Panc1 (cell line): ENCODE data around the gene DDAH1. TPM values are rescaled to one million over a fixed set of nuclear protein-coding genes. Genes with fewer than 3 reads are reported as not detected.

Source experiments
- ATAC-seq: fragments of 200-7000 bp; cut with Tn5 transposase; 2 replicates; pipeline ENCODE4 v1.9.1; 2020; ENCODE audit warnings: mild to moderate bottlenecking, moderate library complexity
- BruUV-seq: library from RNA; stranded (reverse); fragments of 400-500 nt; replicated peaks from 2 replicates; lab custom pipeline; 2021; lab: Mats Ljungman, UMichigan
- CTCF ChIA-PET: fragments of 300-600 bp; sonication (Branson Sonifier 250); formaldehyde crosslinking; loops from one replicate; lab custom pipeline; 2022; ENCODE audit warnings: antibody characterized with exemption; lab: Charles Lee
- POLR2A ChIA-PET: fragments of 300-600 bp; sonication (Branson Sonifier 250); formaldehyde crosslinking; loops from one replicate; lab custom pipeline; 2022; ENCODE audit warnings: antibody characterized with exemption; lab: Charles Lee
- DNase-seq: peaks from one replicate; pipeline ENCODE4 v3.0.0-alpha.2; 2010; ENCODE audit warnings: low read depth, low spot score
- H3K27ac ChIP-seq: 2 replicates; pipeline ENCODE4 v1.5.1; 2011; ENCODE audit warnings: mild to moderate bottlenecking, low read length, inconsistent platforms
- H3K27me3 ChIP-seq: fragments of 200-500 bp; sonication (Bioruptor generic); 2 replicates; pipeline ENCODE4 v1.6.0; 2014; ENCODE audit warnings: low read length, inconsistent platforms; ENCODE audit not compliant: control insufficient read depth, insufficient read depth
- H3K36me3 ChIP-seq: fragments of 200-500 bp; sonication (Bioruptor generic); 2 replicates; pipeline ENCODE4 v1.5.1; 2014; ENCODE audit warnings: inconsistent platforms, mild to moderate bottlenecking, low read length, moderate library complexity; ENCODE audit not compliant: control insufficient read depth, insufficient read depth
- H3K4me1 ChIP-seq: 2 replicates; pipeline ENCODE4 v1.5.1; 2011; ENCODE audit warnings: inconsistent platforms, mild to moderate bottlenecking, low read length, moderate library complexity; ENCODE audit not compliant: control insufficient read depth, insufficient read depth
- H3K4me3 ChIP-seq, 2 experiments: 2 replicates each; pipeline ENCODE4 v1.5.1; 2011 to 2012; ENCODE audit warnings: low read depth in 2 of 2, low read length in 2 of 2, mild to moderate bottlenecking in 2 of 2, inconsistent platforms in 1 of 2, moderate library complexity in 1 of 2
- H3K9me3 ChIP-seq: fragments of 200-500 bp; sonication (Bioruptor generic); 2 replicates; pipeline ENCODE4 v1.5.1; 2014; ENCODE audit warnings: low read depth, mild to moderate bottlenecking, inconsistent platforms, low read length, moderate library complexity; ENCODE audit not compliant: control insufficient read depth, insufficient read depth
- CTCF ChIP-seq: fragments of 450-650 bp; IDR thresholded peaks from 2 replicates; pipeline ENCODE4 v1.5.1; 2017; ENCODE audit warnings: mild to moderate bottlenecking
- POLR2AphosphoS5 ChIP-seq: IDR thresholded peaks from 2 replicates; pipeline ENCODE4 v1.6.1; 2012; ENCODE audit warnings: mild to moderate bottlenecking, low read depth, low read length, moderate library complexity
- REST ChIP-seq, 2 experiments: IDR thresholded peaks; 2 replicates each; pipeline ENCODE4 v1.6.1; 2011 to 2012; ENCODE audit warnings: low read depth in 2 of 2, control low read depth in 1 of 2, low read length in 1 of 2, mild to moderate bottlenecking in 1 of 2, moderate library complexity in 1 of 2; ENCODE audit not compliant: insufficient read depth in 1 of 2
- SIN3A ChIP-seq: IDR thresholded peaks from 2 replicates; pipeline ENCODE4 v1.6.1; 2012; ENCODE audit warnings: low read depth, mild to moderate bottlenecking, low read length, moderate library complexity, borderline replicate concordance; ENCODE audit not compliant: insufficient read depth
- TCF7L2 ChIP-seq: IDR thresholded peaks from 2 replicates; pipeline ENCODE4 v1.6.1; 2011; ENCODE audit warnings: mild to moderate bottlenecking, low read depth, low read length, inconsistent platforms
- in situ Hi-C: cut with HindIII; loops from 2 replicates; pipeline ENCODE4 v1.10.0; 2016; ENCODE audit warnings: low sequenced_read_pairs, low pct_unique_long_range_greater_than_20kb
- intact Hi-C: fragments of 100-400 bp; cut with micrococcal nuclease; formaldehyde crosslinking; loops from one replicate; pipeline ENCODE4 v1.10.0; 2022; ENCODE audit not compliant: unreplicated experiment
- total RNA-seq: library from RNA; stranded (reverse); gene quantifications from one replicate; pipeline ENCODE4 v1.2.1, GENCODE V29; 2021; ENCODE audit not compliant: unreplicated experiment

DDAH1 gene
- total RNA-seq, 1 experiment from 2014 or later: 85.4 TPM

GRCh38 chr1:85276978-85277639 is 187.8 kb downstream of the DDAH1 start:
- in situ Hi-C loops: no loop called here
- Histone ChIP-seq H3K9me3 (no peaks in the 10 kb centered on the region), H3K27ac (peak overlapping the region; percentile 84), H3K36me3 (peaks cover 9% of the 10 kb centered on the region; the same call in 1 of the 2 replicates), H3K27me3 (no peaks in the 10 kb centered on the region), H3K4me1 (peaks cover 52% of the 10 kb centered on the region), H3K4me3 (peak overlapping the region; percentile 53 to 83)
- CTCF ChIA-PET: interaction anchor here (0.6 to 1.5 kb wide), 5 partner anchors 8 to 431 kb away, joined by 3 to 17 read pairs (median 3); partner anchors contain the start of genes C1orf52 and ZNHIT6
- intact Hi-C loops: no loop called here
- no peak for TF ChIP-seq SIN3A
- TF ChIP-seq REST (IDR thresholded peaks at IDR 0.05; ENCODE audit: insufficient read depth in 1 of 2, low read depth in 2 of 2, low read length in 1 of 2): no peak
- TF ChIP-seq CTCF: no peak
- no peak; the same call in 1 of the 2 replicates for TF ChIP-seq POLR2AphosphoS5
- TF ChIP-seq TCF7L2: peak; percentile 6; the same call in 1 of the 2 replicates
- ATAC-seq: no peak
- no peak for DNase-seq
- POLR2A ChIA-PET: interaction anchor here (0.5 to 3.1 kb wide), 20 partner anchors 8 to 308 kb away, joined by 3 to 16 read pairs (median 4); partner anchors contain the start of genes C1orf52 and DDAH1
- TSS peak; percentile 99 for BruUV-seq

- Histone ChIP-seq H3K4me1 (peaks cover 52% of the 10 kb centered on the region), H3K27me3 (no peaks in the 10 kb centered on the region), H3K36me3 (peaks cover 13% of the 10 kb centered on the region), H3K27ac (peak within 1 kb of the TSS; percentile 97), H3K4me3 (peak within 1 kb of the TSS; percentile 83 to 88), H3K9me3 (no peaks in the 10 kb centered on the region)
- intact Hi-C loops: no loop called here
- DNase-seq (peak; percentile 100), ATAC-seq (peak; percentile 96)
- ChIA-PET POLR2A (interaction anchor here (0.5 to 3.1 kb wide), 27 partner anchors 9 to 1117 kb away, joined by 3 to 16 read pairs (median 4); partner anchors contain the start of genes C1orf52, DDAH1 and ZNHIT6), CTCF (interaction anchor here (0.5 to 1.5 kb wide), 7 partner anchors 9 to 1674 kb away, joined by 3 to 17 read pairs (median 3); partner anchors contain the start of genes C1orf52 and ZNHIT6)
- no TSS peak for BruUV-seq
- TF ChIP-seq SIN3A (peak; percentile 91), CTCF (no peak), POLR2AphosphoS5 (peak; percentile 76; the same call in 1 of the 2 replicates), REST (IDR thresholded peaks at IDR 0.05; ENCODE audit: insufficient read depth in 1 of 2, low read depth in 2 of 2, low read length in 1 of 2) (no peak), TCF7L2 (peak; percentile 51; the same call in 1 of the 2 replicates)
- in situ Hi-C loops: no loop called here
Observed at GRCh38 chr1:85276215-85276977, 188.6 kb downstream of the DDAH1 start, which contains the start of gene BCL10. Gene BCL10, minus strand, starts transcription at chr1:85276632. Its CDS starts 280 bp downstream, at chr1:85276352.
